ENCODE measurements around the gene CREB5.

Gene CREB5

DNA sequence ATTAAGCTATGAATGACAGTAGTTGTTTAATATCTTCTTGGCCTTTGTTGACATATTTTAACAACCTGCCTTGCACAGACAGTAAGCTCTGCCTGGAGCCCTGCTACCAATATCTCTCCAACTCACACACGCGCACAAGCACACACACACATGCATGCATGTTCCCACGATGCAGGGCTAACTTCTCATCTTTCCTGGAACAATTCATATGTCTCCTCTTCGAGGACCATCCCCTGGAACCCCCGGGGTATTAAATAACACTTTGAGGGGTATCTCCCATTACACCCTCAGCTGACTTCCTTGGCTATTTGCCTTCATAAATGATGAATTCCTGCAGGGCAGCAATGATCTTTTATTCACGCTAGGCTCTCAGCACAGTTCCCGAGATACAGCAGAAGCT is 287.8 kb downstream of the CREB5 start:
- no peak overlapping the region for H3K4me2 ChIP-seq (ENCODE audit: insufficient read depth, low read length)
- no peak overlapping the region for H3K4me3 ChIP-seq (ENCODE audit: low read depth in 1 of 2, low read length in 2 of 2)

DNA sequence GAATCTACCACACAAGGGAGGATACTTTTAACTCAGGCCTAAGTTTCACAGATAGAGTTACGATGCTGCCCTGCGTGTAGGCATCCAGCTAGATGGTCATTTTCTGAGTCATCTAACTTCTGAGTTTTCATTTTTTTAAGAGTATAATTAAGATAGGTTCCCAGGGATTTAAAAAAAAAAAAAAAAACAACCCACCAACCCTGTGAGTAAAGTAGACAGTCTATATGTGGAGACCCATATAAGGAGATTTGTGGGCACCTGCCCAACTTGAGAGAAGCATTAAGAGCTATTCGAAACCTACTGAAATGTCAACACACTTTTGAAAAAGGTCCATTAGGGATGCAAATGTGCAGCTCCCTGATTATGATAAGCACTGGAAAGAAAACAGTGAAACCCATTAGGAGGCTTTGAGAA is 288.5 kb downstream of the CREB5 start:
- Histone ChIP-seq H3K27me3 (ENCODE audit: insufficient read depth, low read length, poor library complexity) (peaks cover 5% of the 10 kb centered on the region), H3K79me2 (ENCODE audit: insufficient read depth, low read length) (no peaks in the 10 kb centered on the region), H3K27ac (ENCODE audit: low read length) (no peak overlapping the region), H2AFZ (ENCODE audit: low read depth, low read length) (no peak overlapping the region), H3K4me1 (ENCODE audit: insufficient read depth, low read length) (no peaks in the 10 kb centered on the region), H3K4me2 (ENCODE audit: insufficient read depth, low read length) (no peak overlapping the region), H3K9ac (ENCODE audit: low read depth, low read length) (no peak overlapping the region), H3K4me3 (ENCODE audit: low read depth in 1 of 2, low read length in 2 of 2) (no peak overlapping the region), H4K20me1 (ENCODE audit: insufficient read depth, low read length) (no peaks in the 10 kb centered on the region), H3K36me3 (ENCODE audit: insufficient read depth, low read length) (no peaks in the 10 kb centered on the region), H3K9me3 (ENCODE audit: insufficient read depth, low read length, severe bottlenecking) (no peaks in the 10 kb centered on the region)
- TF ChIP-seq EZH2 (IDR thresholded peaks at IDR 0.05; ENCODE audit: borderline replicate concordance, low read depth, low read length, severe bottlenecking) = no peak
- TF ChIP-seq, protein P1, sequence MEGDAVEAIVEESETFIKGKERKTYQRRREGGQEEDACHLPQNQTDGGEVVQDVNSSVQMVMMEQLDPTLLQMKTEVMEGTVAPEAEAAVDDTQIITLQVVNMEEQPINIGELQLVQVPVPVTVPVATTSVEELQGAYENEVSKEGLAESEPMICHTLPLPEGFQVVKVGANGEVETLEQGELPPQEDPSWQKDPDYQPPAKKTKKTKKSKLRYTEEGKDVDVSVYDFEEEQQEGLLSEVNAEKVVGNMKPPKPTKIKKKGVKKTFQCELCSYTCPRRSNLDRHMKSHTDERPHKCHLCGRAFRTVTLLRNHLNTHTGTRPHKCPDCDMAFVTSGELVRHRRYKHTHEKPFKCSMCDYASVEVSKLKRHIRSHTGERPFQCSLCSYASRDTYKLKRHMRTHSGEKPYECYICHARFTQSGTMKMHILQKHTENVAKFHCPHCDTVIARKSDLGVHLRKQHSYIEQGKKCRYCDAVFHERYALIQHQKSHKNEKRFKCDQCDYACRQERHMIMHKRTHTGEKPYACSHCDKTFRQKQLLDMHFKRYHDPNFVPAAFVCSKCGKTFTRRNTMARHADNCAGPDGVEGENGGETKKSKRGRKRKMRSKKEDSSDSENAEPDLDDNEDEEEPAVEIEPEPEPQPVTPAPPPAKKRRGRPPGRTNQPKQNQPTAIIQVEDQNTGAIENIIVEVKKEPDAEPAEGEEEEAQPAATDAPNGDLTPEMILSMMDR (IDR thresholded peaks at IDR 0.05; ENCODE audit: borderline replicate concordance, extremely low read depth, low read length, poor library complexity, severe bottlenecking) = no peak
- DNase-seq (no peak), ATAC-seq (ENCODE audit: insufficient read depth, low read depth) (no peak)

More for the DNA sequence above, 287.8 kb downstream of the CREB5 start:
- no peak for DNase-seq
- peaks cover 5% of the 10 kb centered on the region for H3K27me3 ChIP-seq (ENCODE audit: insufficient read depth, low read length, poor library complexity)
- no peak for ATAC-seq (ENCODE audit: insufficient read depth, low read depth)
- H4K20me1 ChIP-seq (ENCODE audit: insufficient read depth, low read length) = no peaks in the 10 kb centered on the region
- no peak overlapping the region for H2AFZ ChIP-seq (ENCODE audit: low read depth, low read length)
- H3K9me3 ChIP-seq (ENCODE audit: insufficient read depth, low read length, severe bottlenecking) = no peaks in the 10 kb centered on the region
- TF ChIP-seq, protein P1 (IDR thresholded peaks at IDR 0.05; ENCODE audit: borderline replicate concordance, extremely low read depth, low read length, poor library complexity, severe bottlenecking) = no peak
- no peak for TF ChIP-seq EZH2 (IDR thresholded peaks at IDR 0.05; ENCODE audit: borderline replicate concordance, low read depth, low read length, severe bottlenecking)
- no peaks in the 10 kb centered on the region for H3K36me3 ChIP-seq (ENCODE audit: insufficient read depth, low read length)
- H3K79me2 ChIP-seq (ENCODE audit: insufficient read depth, low read length) = no peaks in the 10 kb centered on the region
- H3K9ac ChIP-seq (ENCODE audit: low read depth, low read length) = no peak overlapping the region
- H3K4me1 ChIP-seq (ENCODE audit: insufficient read depth, low read length) = no peaks in the 10 kb centered on the region
- H3K27ac ChIP-seq (ENCODE audit: low read length) = no peak overlapping the region

DNA sequence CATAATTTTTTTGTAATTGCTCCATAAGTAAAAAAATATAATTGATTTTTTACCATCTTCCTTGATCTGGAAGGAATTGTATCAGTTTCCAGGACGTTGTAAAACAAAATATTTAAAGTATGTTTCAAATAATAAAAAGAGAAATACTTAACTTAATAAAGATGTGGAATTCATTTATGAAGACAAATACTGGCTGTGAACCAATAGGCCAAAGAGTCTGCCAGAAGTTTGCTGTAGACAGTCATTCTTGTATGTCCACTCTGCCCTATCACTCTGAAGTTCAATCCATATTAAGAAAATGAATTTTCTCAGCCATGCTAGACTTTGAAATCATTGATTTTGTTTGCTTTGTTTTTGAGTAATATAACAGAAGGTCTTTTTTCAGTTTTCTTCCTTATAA is 289.4 kb downstream of the CREB5 start:
- TF ChIP-seq, protein P1 (IDR thresholded peaks at IDR 0.05; ENCODE audit: borderline replicate concordance, extremely low read depth, low read length, poor library complexity, severe bottlenecking) = no peak
- no peak for TF ChIP-seq EZH2 (IDR thresholded peaks at IDR 0.05; ENCODE audit: borderline replicate concordance, low read depth, low read length, severe bottlenecking)
- no peaks in the 10 kb centered on the region for H3K9me3 ChIP-seq (ENCODE audit: insufficient read depth, low read length, severe bottlenecking)

DNA sequence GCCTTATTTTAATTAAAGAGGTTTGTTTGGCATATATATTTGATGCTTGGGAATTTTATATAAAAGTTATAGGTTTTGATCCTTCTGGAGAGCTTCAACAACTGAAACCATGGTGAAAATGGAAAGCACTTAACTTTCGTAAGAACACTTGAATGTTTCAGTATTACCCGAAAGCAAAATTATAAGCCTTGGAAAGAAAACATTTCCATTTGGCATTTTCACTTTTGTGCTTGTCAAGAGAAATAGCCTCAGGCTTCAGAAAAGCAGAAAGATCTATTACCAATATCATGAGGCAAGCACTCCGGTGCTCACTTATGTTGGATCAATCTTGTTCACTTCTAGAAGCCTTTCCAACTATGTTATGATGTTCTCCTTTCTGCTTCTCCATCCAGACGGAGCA is 289.9 kb downstream of the CREB5 start:
- Histone ChIP-seq H3K79me2 (ENCODE audit: insufficient read depth, low read length) (no peaks in the 10 kb centered on the region), H3K4me1 (ENCODE audit: insufficient read depth, low read length) (no peaks in the 10 kb centered on the region), H4K20me1 (ENCODE audit: insufficient read depth, low read length) (no peaks in the 10 kb centered on the region), H3K36me3 (ENCODE audit: insufficient read depth, low read length) (no peaks in the 10 kb centered on the region), H2AFZ (ENCODE audit: low read depth, low read length) (no peak overlapping the region), H3K27ac (ENCODE audit: low read length) (no peak overlapping the region), H3K4me2 (ENCODE audit: insufficient read depth, low read length) (no peak overlapping the region), H3K4me3 (ENCODE audit: low read depth in 1 of 2, low read length in 2 of 2) (no peak overlapping the region), H3K9me3 (ENCODE audit: insufficient read depth, low read length, severe bottlenecking) (no peaks in the 10 kb centered on the region), H3K9ac (ENCODE audit: low read depth, low read length) (no peak overlapping the region), H3K27me3 (ENCODE audit: insufficient read depth, low read length, poor library complexity) (peaks cover 5% of the 10 kb centered on the region)
- ATAC-seq (ENCODE audit: insufficient read depth, low read depth) = no peak
- TF ChIP-seq EZH2 (IDR thresholded peaks at IDR 0.05; ENCODE audit: borderline replicate concordance, low read depth, low read length, severe bottlenecking) = no peak
- TF ChIP-seq, protein P1 (IDR thresholded peaks at IDR 0.05; ENCODE audit: borderline replicate concordance, extremely low read depth, low read length, poor library complexity, severe bottlenecking) = no peak
- no peak for DNase-seq

More for the DNA sequence above, 289.4 kb downstream of the CREB5 start:
- H3K27ac ChIP-seq (ENCODE audit: low read length) = no peak overlapping the region
- no peak overlapping the region for H2AFZ ChIP-seq (ENCODE audit: low read depth, low read length)
- ATAC-seq (ENCODE audit: insufficient read depth, low read depth) = no peak
- H3K4me3 ChIP-seq (ENCODE audit: low read depth in 1 of 2, low read length in 2 of 2) = no peak overlapping the region
- peaks cover 5% of the 10 kb centered on the region for H3K27me3 ChIP-seq (ENCODE audit: insufficient read depth, low read length, poor library complexity)
- no peak overlapping the region for H3K9ac ChIP-seq (ENCODE audit: low read depth, low read length)
- H3K4me2 ChIP-seq (ENCODE audit: insufficient read depth, low read length) = no peak overlapping the region
- no peak for DNase-seq
- H4K20me1 ChIP-seq (ENCODE audit: insufficient read depth, low read length) = no peaks in the 10 kb centered on the region
- no peaks in the 10 kb centered on the region for H3K79me2 ChIP-seq (ENCODE audit: insufficient read depth, low read length)
- H3K4me1 ChIP-seq (ENCODE audit: insufficient read depth, low read length) = no peaks in the 10 kb centered on the region
- no peaks in the 10 kb centered on the region for H3K36me3 ChIP-seq (ENCODE audit: insufficient read depth, low read length)

All from DND-41 (cell line).